GM23338 (cell line): Measurements from ENCODE around the gene SORCS2. TPM values are rescaled to one million over a fixed set of nuclear protein-coding genes. Genes with fewer than 3 reads are reported as not detected.

Source experiments
- ATAC-seq: fragments of 200-7000 bp; cut with Tn5 transposase; 3 replicates; pipeline ENCODE4 v1.9.1; 2020
- DNase-seq: peaks from one replicate; pipeline ENCODE4 v3.0.0-alpha.2; 2015; ENCODE audit warnings: low spot score
- H2AFZ ChIP-seq: fragments of 200-600 bp; sonication (generic); 2 replicates; pipeline ENCODE4 v1.8.0; 2016; ENCODE audit warnings: antibody characterized with exemption, mild to moderate bottlenecking, moderate library complexity
- H3F3A ChIP-seq: fragments of 200-600 bp; sonication (generic); replicated peaks from 2 replicates; pipeline ENCODE4 v1.8.0; 2017; ENCODE audit warnings: antibody characterized with exemption, mixed run types, low read depth
- H3K27ac ChIP-seq: fragments of 200-600 bp; sonication (generic); 2 replicates; pipeline ENCODE4 v1.6.1; 2016; ENCODE audit warnings: low read depth
- H3K27me3 ChIP-seq: fragments of 200-600 bp; sonication (generic); 2 replicates; pipeline ENCODE4 v1.8.0; 2016; ENCODE audit warnings: mild to moderate bottlenecking, mixed run types, moderate library complexity; ENCODE audit not compliant: insufficient read depth
- H3K36me3 ChIP-seq: fragments of 200-600 bp; sonication (generic); 2 replicates; pipeline ENCODE4 v1.8.0; 2016; ENCODE audit warnings: mild to moderate bottlenecking; ENCODE audit not compliant: insufficient read depth
- H3K4me1 ChIP-seq: fragments of 200-600 bp; sonication (generic); 2 replicates; pipeline ENCODE4 v1.8.0; 2016; ENCODE audit warnings: mild to moderate bottlenecking, moderate library complexity; ENCODE audit not compliant: insufficient read depth
- H3K4me2 ChIP-seq: fragments of 200-600 bp; sonication (generic); 2 replicates; pipeline ENCODE4 v1.7.1; 2017; ENCODE audit warnings: mixed run types
- H3K4me3 ChIP-seq: fragments of 200-600 bp; sonication (generic); 2 replicates; pipeline ENCODE4 v1.6.1; 2016; ENCODE audit warnings: mixed run types
- H3K79me2 ChIP-seq: fragments of 200-600 bp; sonication (generic); replicated peaks from 2 replicates; pipeline ENCODE4 v1.8.0; 2017; ENCODE audit warnings: mild to moderate bottlenecking; ENCODE audit not compliant: insufficient read depth
- H3K9me2 ChIP-seq: fragments of 200-600 bp; sonication (generic); 2 replicates; pipeline ENCODE4 v1.8.0; 2017; ENCODE audit not compliant: insufficient read depth
- H4K20me1 ChIP-seq: fragments of 200-600 bp; sonication (generic); replicated peaks from 2 replicates; pipeline ENCODE4 v1.8.0; 2017; ENCODE audit warnings: mild to moderate bottlenecking; ENCODE audit not compliant: insufficient read depth
- H3K27ac Mint-ChIP-seq: 2 replicates; pipeline ENCODE4 v1.8.0; 2020; ENCODE audit warnings: inconsistent platforms, mild to moderate bottlenecking, moderate library complexity, mixed read lengths
- H3K27me3 Mint-ChIP-seq: 3 replicates; pipeline ENCODE4 v1.8.0; 2022; ENCODE audit warnings: low read depth, mild to moderate bottlenecking, moderate library complexity, mixed read lengths, inconsistent platforms; ENCODE audit not compliant: insufficient read depth, poor library complexity
- H3K36me3 Mint-ChIP-seq: 3 replicates; pipeline ENCODE4 v1.8.0; 2021; ENCODE audit warnings: low read depth, mild to moderate bottlenecking, inconsistent platforms, moderate library complexity, mixed read lengths
- H3K4me1 Mint-ChIP-seq: 3 replicates; pipeline ENCODE4 v1.8.0; 2020; ENCODE audit warnings: mild to moderate bottlenecking, inconsistent platforms, mixed read lengths
- H3K4me3 Mint-ChIP-seq: 3 replicates; pipeline ENCODE4 v1.8.0; 2021; ENCODE audit warnings: moderate library complexity, mild to moderate bottlenecking, inconsistent platforms, mixed read lengths
- H3K9me3 Mint-ChIP-seq: 3 replicates; pipeline ENCODE4 v1.8.0; 2020; ENCODE audit warnings: moderate library complexity, mild to moderate bottlenecking, inconsistent platforms, mixed read lengths
- EZH2 ChIP-seq: fragments of 200-600 bp; sonication (generic); IDR thresholded peaks from one replicate; pipeline ENCODE4 v1.8.0; 2017; ENCODE audit warnings: antibody characterized with exemption, mild to moderate bottlenecking, low read depth; ENCODE audit not compliant: unreplicated experiment
- EZH2phosphoT487 ChIP-seq: fragments of 200-600 bp; sonication (generic); IDR thresholded peaks from one replicate; pipeline ENCODE4 v1.8.1; 2018; ENCODE audit warnings: antibody characterized with exemption; ENCODE audit not compliant: unreplicated experiment
- POLR2AphosphoS5 ChIP-seq: IDR thresholded peaks from 2 replicates; pipeline ENCODE4 v1.6.1; 2016; ENCODE audit warnings: antibody characterized with exemption, low read depth
- ZNF114 ChIP-seq: fragments of 250-450 bp; sonication (Bioruptor Pico); IDR thresholded peaks from 2 replicates; pipeline ENCODE4 v1.5.0; 2020; ENCODE audit warnings: mild to moderate bottlenecking, moderate library complexity
- polyA plus RNA-seq: library from polyadenylated mRNA; unstranded; fragments of >200 nt; fragmentation: Nextera tagmentation; extraction: Ambion mirVana; gene quantifications from 2 replicates; pipeline ENCODE4 v1.2.1, GENCODE V29; 2016
- total RNA-seq: library from RNA; depleted of rRNA; stranded (reverse); fragments of >200 nt; shearing (Covaris generic); gene quantifications from 2 replicates; pipeline ENCODE4 v1.2.3, GENCODE V29; 2014
- TF ChIP-seq, protein P1 (sequence below): fragments of 250-450 bp; sonication (Bioruptor Pico); IDR thresholded peaks from 2 replicates; pipeline ENCODE4 v1.5.0; 2020; ENCODE audit warnings: mild to moderate bottlenecking, moderate library complexity

The SORCS2 gene
- total and polyA plus RNA-seq, 2 experiments from 2014 or later: 0.47 to 2.4 TPM

DNA sequence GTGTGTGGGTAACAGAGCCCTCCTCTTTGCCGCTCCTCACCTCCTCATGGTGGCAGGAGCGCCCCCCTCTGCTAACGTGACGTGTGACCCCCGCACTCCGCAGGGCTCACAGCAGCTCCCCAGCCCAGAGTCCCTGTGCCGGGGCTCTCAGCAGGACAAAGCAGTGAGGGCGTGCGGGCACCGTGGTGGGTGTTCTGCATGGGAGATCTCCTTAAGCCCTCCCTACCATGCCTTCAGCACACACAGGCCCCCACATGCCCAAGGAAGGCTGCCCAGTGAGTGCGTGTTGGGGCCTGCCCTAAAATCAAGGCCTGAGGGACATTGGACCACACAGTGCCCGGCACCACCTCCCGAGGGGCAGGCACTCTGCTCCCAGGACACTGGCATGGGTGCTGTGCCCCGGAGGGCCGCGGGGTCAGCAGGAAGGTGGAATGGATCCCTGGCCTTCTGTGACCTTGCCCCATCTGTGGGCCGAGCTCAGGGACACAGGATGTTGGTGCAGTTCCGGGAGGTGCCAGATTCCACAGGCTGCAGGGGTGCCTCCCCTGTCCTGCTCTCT, 232.3 kb downstream of the SORCS2 start (continued):
- TF ChIP-seq, protein P1, sequence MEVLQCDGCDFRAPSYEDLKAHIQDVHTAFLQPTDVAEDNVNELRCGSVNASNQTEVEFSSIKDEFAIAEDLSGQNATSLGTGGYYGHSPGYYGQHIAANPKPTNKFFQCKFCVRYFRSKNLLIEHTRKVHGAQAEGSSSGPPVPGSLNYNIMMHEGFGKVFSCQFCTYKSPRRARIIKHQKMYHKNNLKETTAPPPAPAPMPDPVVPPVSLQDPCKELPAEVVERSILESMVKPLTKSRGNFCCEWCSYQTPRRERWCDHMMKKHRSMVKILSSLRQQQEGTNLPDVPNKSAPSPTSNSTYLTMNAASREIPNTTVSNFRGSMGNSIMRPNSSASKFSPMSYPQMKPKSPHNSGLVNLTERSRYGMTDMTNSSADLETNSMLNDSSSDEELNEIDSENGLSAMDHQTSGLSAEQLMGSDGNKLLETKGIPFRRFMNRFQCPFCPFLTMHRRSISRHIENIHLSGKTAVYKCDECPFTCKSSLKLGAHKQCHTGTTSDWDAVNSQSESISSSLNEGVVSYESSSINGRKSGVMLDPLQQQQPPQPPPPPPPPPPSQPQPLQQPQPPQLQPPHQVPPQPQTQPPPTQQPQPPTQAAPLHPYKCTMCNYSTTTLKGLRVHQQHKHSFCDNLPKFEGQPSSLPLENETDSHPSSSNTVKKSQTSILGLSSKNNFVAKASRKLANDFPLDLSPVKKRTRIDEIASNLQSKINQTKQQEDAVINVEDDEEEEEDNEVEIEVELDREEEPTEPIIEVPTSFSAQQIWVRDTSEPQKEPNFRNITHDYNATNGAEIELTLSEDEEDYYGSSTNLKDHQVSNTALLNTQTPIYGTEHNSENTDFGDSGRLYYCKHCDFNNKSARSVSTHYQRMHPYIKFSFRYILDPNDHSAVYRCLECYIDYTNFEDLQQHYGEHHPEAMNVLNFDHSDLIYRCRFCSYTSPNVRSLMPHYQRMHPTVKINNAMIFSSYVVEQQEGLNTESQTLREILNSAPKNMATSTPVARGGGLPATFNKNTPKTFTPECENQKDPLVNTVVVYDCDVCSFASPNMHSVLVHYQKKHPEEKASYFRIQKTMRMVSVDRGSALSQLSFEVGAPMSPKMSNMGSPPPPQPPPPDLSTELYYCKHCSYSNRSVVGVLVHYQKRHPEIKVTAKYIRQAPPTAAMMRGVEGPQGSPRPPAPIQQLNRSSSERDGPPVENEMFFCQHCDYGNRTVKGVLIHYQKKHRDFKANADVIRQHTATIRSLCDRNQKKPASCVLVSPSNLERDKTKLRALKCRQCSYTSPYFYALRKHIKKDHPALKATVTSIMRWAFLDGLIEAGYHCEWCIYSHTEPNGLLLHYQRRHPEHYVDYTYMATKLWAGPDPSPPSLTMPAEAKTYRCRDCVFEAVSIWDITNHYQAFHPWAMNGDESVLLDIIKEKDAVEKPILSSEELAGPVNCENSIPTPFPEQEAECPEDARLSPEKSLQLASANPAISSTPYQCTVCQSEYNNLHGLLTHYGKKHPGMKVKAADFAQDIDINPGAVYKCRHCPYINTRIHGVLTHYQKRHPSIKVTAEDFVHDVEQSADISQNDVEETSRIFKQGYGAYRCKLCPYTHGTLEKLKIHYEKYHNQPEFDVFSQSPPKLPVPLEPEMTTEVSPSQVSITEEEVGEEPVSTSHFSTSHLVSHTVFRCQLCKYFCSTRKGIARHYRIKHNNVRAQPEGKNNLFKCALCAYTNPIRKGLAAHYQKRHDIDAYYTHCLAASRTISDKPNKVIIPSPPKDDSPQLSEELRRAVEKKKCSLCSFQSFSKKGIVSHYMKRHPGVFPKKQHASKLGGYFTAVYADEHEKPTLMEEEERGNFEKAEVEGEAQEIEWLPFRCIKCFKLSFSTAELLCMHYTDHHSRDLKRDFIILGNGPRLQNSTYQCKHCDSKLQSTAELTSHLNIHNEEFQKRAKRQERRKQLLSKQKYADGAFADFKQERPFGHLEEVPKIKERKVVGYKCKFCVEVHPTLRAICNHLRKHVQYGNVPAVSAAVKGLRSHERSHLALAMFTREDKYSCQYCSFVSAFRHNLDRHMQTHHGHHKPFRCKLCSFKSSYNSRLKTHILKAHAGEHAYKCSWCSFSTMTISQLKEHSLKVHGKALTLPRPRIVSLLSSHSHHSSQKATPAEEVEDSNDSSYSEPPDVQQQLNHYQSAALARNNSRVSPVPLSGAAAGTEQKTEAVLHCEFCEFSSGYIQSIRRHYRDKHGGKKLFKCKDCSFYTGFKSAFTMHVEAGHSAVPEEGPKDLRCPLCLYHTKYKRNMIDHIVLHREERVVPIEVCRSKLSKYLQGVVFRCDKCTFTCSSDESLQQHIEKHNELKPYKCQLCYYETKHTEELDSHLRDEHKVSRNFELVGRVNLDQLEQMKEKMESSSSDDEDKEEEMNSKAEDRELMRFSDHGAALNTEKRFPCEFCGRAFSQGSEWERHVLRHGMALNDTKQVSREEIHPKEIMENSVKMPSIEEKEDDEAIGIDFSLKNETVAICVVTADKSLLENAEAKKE (CRISPR knock-in tag): no peak

DNA sequence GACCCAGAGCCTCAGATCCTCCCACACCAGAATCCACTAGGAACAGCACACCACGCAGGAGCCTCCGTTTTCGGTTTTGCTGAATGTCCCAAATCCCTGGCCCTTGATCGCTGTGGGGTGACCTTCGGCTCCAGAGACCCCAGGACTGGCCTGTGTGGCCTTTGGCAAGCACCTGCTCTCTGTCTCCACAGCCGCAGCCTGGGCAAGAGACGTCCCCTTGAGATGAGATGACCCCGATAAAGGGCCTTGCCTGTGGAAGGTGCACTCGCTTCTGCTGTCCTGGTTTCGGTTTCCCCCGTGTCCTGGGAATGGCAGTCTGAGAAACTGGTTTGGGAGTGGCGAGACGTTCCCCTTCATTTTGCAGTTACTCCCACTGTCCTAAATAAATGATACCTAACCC, 232.8 kb downstream of the SORCS2 start:
- no peaks in the 10 kb centered on the region for H3K79me2 ChIP-seq
- no peaks in the 10 kb centered on the region for H3K36me3 Mint-ChIP-seq
- no peaks in the 10 kb centered on the region; the same call in 2 of the 3 replicates for H3K9me3 Mint-ChIP-seq
- no peak overlapping the region for H3K27ac ChIP-seq
- H3K4me3 ChIP-seq: no peak overlapping the region
- no peaks in the 10 kb centered on the region for H4K20me1 ChIP-seq
- H3F3A ChIP-seq: no peaks in the 10 kb centered on the region
- peaks cover 18% of the 10 kb centered on the region for H3K4me1 ChIP-seq
- H3K9me2 ChIP-seq: no peaks in the 10 kb centered on the region
- H3K36me3 ChIP-seq: no peaks in the 10 kb centered on the region
- ATAC-seq (no peak), DNase-seq (no peak)
- no peak overlapping the region for H3K27ac Mint-ChIP-seq
- no peak overlapping the region for H3K4me2 ChIP-seq
- peaks cover 29% of the 10 kb centered on the region for H3K4me1 Mint-ChIP-seq
- no peaks in the 10 kb centered on the region for H3K27me3 ChIP-seq
- TF ChIP-seq ZNF114 (CRISPR knock-in tag) (no peak), POLR2AphosphoS5 (no peak), EZH2phosphoT487 (no peak), EZH2 (no peak)
- no peak overlapping the region for H2AFZ ChIP-seq
- peaks cover 9% of the 10 kb centered on the region for H3K27me3 Mint-ChIP-seq
- no peak overlapping the region for H3K4me3 Mint-ChIP-seq
